Measurements from ENCODE around the gene UVRAG. TPM values are rescaled to one million over a fixed set of nuclear protein-coding genes. Genes with fewer than 3 reads are reported as not detected.

The UVRAG gene
- total and polyA plus RNA-seq, 2 experiments from 2014 or later, result 21.6 to 34.0 TPM

DNA sequence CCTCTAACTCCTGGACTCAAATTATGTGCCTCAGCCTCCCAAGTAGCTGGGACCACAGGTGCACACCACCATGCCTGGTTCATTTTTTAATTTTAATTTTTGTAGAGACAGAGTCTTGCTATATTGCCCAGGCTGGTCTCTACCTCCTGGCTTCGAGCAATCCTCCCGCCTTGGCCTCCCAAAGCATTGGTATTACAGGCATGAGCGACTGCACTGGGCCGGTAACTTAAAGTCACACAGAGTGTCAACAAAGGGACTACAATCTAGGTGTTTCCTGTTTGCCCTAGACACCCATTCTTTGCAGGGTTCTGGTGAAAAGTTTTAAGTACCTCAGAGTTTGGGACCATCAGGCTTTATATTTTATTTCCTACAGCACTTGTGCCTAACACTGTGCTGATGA lies 8.4 kb downstream of the UVRAG start:
- peaks cover 2% of the 10 kb centered on the region for H3K4me1 ChIP-seq (ENCODE audit: low read depth)
- H3K27me3 ChIP-seq, result no peaks in the 10 kb centered on the region
- TF ChIP-seq, protein P1, sequence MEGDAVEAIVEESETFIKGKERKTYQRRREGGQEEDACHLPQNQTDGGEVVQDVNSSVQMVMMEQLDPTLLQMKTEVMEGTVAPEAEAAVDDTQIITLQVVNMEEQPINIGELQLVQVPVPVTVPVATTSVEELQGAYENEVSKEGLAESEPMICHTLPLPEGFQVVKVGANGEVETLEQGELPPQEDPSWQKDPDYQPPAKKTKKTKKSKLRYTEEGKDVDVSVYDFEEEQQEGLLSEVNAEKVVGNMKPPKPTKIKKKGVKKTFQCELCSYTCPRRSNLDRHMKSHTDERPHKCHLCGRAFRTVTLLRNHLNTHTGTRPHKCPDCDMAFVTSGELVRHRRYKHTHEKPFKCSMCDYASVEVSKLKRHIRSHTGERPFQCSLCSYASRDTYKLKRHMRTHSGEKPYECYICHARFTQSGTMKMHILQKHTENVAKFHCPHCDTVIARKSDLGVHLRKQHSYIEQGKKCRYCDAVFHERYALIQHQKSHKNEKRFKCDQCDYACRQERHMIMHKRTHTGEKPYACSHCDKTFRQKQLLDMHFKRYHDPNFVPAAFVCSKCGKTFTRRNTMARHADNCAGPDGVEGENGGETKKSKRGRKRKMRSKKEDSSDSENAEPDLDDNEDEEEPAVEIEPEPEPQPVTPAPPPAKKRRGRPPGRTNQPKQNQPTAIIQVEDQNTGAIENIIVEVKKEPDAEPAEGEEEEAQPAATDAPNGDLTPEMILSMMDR (IDR thresholded peaks at IDR 0.05; ENCODE audit: low read depth, low read length), result no peak
- DNase-seq (ENCODE audit: low read depth in 1 of 2, low spot score in 1 of 2), result no peak
- H3K9me3 ChIP-seq (ENCODE audit: low read depth), result no peaks in the 10 kb centered on the region
- H3K36me3 ChIP-seq, result no peaks in the 10 kb centered on the region
- H3K4me3 ChIP-seq, result no peak overlapping the region
- H3K27ac ChIP-seq, result no peak overlapping the region

DNA sequence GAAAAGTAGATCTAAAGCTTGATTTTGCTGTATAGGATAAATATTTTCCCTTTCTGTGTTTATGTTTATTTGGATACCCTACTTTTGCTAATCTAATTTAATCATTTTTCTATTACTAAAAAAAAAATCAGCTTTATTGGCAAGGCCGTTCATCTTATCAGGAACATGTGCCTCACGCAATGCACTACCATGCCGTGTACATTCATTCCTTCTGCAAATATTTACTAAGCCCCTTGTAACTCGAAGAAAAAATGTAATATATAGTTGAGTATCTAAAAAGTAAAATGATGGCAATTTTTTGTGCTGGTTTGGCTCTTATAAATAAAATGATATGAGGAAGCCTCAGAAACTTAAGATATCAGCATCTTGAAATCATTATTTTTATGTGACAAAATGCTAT lies 8.9 kb downstream of the UVRAG start:
- peak in 1 of 2 donors; percentile 27 for DNase-seq (ENCODE audit: low read depth in 1 of 2, low spot score in 1 of 2)
- no peak overlapping the region for H3K27ac ChIP-seq
- no peaks in the 10 kb centered on the region for H3K27me3 ChIP-seq
- H3K36me3 ChIP-seq, result no peaks in the 10 kb centered on the region
- H3K4me1 ChIP-seq (ENCODE audit: low read depth), result peaks cover 2% of the 10 kb centered on the region
- TF ChIP-seq, protein P1 (IDR thresholded peaks at IDR 0.05; ENCODE audit: low read depth, low read length), result no peak
- H3K9me3 ChIP-seq (ENCODE audit: low read depth), result no peaks in the 10 kb centered on the region
- H3K4me3 ChIP-seq, result no peak overlapping the region

DNA sequence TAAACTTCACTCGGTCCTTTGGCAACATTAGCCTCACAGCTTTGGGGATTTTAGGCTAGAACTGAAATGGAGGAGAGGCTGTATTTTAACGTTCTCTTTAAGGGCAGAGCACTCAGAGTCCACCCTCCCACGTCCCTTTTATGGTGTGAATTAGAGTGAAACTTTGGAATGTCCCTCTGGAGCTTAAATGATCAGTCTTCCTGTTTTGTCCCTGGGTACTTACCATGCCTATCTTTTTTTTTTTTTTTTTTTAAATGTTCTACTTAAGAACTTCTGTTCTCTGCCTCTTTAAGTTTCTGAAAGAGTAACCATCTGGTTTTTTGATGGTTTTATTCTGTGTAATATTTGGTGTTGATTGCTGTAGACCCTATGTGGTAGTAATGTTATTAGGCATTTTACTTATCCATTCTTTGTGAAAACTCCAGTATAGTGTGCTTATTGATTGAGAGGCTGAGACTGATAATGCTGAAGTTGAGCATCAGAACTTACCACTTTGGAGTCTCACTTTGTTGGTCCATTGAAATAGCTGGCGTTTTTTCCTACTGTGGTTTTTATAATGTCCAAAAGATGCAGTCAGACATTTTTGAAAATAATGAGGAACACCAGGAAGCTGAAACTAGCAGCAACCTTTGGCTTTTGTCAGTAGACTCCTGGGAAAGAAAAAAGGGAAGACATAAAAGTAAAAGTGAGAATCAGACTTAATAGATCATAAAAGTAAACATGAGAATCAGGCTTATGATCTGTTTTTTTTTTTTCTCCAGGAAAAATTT lies 11.6 kb downstream of the UVRAG start:
- Histone ChIP-seq H3K27me3 (no peaks in the 10 kb centered on the region), H3K4me1 (ENCODE audit: low read depth) (peaks cover 3% of the 10 kb centered on the region), H3K36me3 (no peaks in the 10 kb centered on the region), H3K27ac (peak overlapping the region; percentile 80), H3K4me3 (no peak overlapping the region), H3K9me3 (ENCODE audit: low read depth) (no peaks in the 10 kb centered on the region)
- peak in 1 of 2 donors; percentile 70 for DNase-seq (ENCODE audit: low read depth in 1 of 2, low spot score in 1 of 2)
- TF ChIP-seq, protein P1 (IDR thresholded peaks at IDR 0.05; ENCODE audit: low read depth, low read length), result no peak

DNA sequence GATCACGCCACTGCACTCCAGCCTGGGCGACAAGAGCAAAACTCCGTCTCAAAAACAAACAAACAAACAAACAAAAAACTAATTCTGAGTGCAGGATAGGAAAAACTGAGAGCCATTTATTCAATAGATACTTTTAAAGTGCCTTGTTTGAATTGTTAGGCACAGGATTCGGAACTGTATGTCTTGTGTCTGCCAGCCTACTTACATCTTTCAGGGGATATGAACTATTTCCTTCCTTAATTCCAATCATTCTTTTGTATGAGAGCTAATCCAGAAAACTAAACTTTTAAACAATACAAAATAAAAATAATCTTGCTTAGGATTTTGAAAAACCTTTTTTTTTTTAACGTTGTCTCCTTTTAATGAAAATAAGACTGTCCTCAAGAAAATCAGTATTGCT lies 12.6 kb downstream of the UVRAG start:
- Histone ChIP-seq H3K4me3 (no peak overlapping the region), H3K27ac (no peak overlapping the region), H3K9me3 (ENCODE audit: low read depth) (no peaks in the 10 kb centered on the region), H3K4me1 (ENCODE audit: low read depth) (peaks cover 12% of the 10 kb centered on the region), H3K27me3 (no peaks in the 10 kb centered on the region), H3K36me3 (no peaks in the 10 kb centered on the region)
- TF ChIP-seq, protein P1 (IDR thresholded peaks at IDR 0.05; ENCODE audit: low read depth, low read length), result no peak
- peak in 1 of 2 donors; percentile 47 for DNase-seq (ENCODE audit: low read depth in 1 of 2, low spot score in 1 of 2)

DNA sequence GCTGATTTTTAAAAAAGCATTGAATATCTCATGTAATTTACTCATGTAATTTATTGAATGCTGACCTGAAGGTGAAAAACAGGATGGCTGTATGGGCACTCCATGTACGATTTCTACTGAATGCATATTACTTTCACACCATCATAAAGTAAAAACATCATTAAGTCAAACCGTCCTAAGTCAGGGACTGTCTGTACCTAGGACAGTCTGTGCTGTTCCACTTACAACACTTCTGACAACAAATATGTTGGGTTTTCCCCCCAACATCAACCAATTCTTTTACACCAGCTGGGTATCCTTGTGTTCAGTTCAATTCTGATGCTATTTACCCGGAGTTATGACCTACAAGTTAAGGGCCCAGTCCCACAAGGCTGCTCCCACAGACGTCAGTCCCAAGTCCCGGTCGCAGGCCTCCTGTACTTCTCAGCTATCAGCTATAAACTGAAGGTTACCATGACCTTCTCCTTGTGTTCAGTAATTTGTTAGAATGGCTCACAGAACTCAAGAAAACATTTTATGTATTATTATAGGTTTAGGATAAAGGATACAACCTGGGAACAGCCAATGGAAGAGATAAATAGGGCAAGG lies 17.0 kb downstream of the UVRAG start:
- DNase-seq (ENCODE audit: low read depth in 1 of 2, low spot score in 1 of 2), result peak in 1 of 2 donors; percentile 43
- Histone ChIP-seq H3K4me1 (ENCODE audit: low read depth) (peaks cover 12% of the 10 kb centered on the region), H3K27ac (peak overlapping the region; percentile 64), H3K27me3 (no peaks in the 10 kb centered on the region), H3K36me3 (no peaks in the 10 kb centered on the region), H3K4me3 (no peak overlapping the region), H3K9me3 (ENCODE audit: low read depth) (no peaks in the 10 kb centered on the region)
- TF ChIP-seq, protein P1 (IDR thresholded peaks at IDR 0.05; ENCODE audit: low read depth, low read length), result no peak

Measured in cardiac muscle cell (in vitro differentiated cells and primary cell).